ENCODE results near the gene PLEKHH2.

The PLEKHH2 gene

GRCh38 chr2:43763091-43763490 lies 126.0 kb downstream of the PLEKHH2 start:
- no peak for DNase-seq (ENCODE audit: low spot score)

DNA sequence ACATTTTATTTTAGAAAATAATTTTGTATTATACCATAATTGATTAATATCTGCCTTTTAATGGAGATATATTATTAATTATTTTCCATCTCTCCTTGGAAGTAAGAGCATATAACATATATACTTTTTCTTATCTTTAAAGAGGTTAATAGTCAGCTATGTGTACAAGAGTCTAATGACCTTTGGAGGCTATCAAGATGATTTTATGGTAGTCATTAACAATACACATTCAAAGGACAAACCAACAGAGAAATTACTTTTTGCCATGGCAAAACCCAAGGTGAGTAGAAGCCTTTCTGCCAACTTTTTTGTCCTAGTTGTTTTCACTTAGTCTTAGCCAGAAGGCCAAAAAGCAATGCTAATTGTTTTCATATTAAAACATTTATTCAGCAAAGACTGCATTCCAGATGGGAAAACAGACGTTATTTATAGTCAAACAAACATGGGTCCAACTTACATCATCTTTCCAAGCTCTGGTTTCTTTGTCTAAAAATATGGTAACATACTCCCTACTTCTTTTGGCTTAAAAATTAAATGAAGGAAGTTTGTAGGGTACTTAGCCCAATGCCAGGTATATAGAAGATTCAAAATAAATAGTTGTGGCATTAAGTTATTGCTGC lies 127.1 kb downstream of the PLEKHH2 start:
- no peak for DNase-seq (ENCODE audit: low spot score)

- DNase-seq (ENCODE audit: low spot score) = no peak
Measured at GRCh38 chr2:43766006-43766405, 128.9 kb downstream of the PLEKHH2 start.

GRCh38 chr2:43773876-43774613 lies 137.0 kb downstream of the PLEKHH2 start, which contains the start of gene DYNC2LI1:
Gene DYNC2LI1 (plus strand): TSS chr2:43774039. CDS start chr2:43774139, 100 bp downstream.
- peak; percentile 91 for DNase-seq (ENCODE audit: low spot score)

GRCh38 chr2:43774617-43775016 lies 137.6 kb downstream of the PLEKHH2 start:
- DNase-seq (ENCODE audit: low spot score) = no peak

DNA sequence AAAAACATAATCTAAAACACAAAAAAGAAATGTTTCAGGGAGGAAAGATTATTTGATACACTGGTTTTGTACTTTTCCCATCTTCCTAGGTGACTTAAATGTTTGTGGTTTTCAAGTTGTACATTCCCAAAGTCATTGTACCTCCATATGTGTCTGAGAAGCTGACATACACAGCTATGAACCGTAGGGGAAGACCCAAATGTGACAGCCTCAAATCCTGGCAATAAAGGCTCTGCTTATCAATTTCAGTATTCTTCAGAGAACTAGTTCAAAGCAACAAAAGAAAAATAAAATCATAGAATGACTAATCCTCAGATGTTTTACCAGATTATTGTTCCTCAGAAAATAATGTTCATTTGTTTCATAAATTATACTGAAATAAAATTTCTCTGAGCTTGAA lies 139.3 kb downstream of the PLEKHH2 start:
- DNase-seq (ENCODE audit: low spot score) = no peak

DNA sequence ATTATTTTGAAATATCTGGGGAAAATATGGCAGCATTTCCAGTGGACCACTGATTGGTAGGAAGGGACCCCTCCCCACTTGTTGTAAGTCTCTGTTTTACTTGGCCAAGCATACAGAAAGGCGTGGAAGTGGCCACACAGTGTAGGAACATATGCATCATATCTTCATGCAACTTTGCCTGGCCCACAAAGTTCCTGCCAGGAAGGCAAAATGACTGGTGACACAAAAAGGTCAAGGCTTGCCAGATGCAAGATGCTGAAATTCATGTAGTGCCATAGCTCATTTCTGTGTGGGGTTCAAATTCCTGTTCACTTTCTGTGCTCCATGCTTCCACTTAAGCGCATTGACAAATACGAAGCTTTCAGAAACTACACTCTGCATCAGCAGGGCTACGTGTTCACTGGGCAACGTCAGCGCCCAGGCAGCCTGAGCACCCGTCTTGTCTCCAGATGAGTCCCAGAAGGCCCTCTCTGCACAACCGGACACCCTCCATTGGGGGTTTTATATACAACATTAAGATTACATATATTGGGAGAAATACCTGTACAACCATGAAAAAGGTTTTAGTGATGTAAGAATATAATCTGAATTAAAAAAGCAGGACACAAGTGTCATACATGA lies 140.4 kb downstream of the PLEKHH2 start:
- DNase-seq (ENCODE audit: low spot score) = no peak

- no peak for DNase-seq (ENCODE audit: low spot score)
Measured at GRCh38 chr2:43778233-43778632, 141.2 kb downstream of the PLEKHH2 start.

- no peak for DNase-seq (ENCODE audit: low spot score)
Measured at GRCh38 chr2:43787895-43788294, 150.8 kb downstream of the PLEKHH2 start.

DNA sequence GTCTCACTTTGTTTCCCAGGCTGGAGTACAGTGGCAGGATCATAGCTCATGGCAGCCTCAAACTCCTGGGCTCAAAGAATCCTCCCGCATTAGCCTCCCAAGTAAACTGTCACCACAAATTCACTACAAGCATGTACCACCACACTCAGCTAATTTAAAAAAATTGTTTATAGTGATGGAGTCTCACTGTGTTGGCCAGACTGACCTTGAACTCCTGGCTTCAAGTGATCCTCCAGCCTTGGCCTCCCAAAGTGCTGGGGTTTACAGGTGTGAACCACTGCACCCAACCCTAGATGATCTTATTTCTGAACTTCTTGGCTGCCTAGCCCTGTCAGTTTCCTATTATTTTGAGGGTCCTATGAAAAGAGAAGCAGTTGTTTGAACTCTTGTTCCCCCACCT lies 151.6 kb downstream of the PLEKHH2 start:
- DNase-seq (ENCODE audit: low spot score) = no peak

GRCh38 chr2:43790147-43790546 lies 153.1 kb downstream of the PLEKHH2 start:
- DNase-seq (ENCODE audit: low spot score) = no peak

DNA sequence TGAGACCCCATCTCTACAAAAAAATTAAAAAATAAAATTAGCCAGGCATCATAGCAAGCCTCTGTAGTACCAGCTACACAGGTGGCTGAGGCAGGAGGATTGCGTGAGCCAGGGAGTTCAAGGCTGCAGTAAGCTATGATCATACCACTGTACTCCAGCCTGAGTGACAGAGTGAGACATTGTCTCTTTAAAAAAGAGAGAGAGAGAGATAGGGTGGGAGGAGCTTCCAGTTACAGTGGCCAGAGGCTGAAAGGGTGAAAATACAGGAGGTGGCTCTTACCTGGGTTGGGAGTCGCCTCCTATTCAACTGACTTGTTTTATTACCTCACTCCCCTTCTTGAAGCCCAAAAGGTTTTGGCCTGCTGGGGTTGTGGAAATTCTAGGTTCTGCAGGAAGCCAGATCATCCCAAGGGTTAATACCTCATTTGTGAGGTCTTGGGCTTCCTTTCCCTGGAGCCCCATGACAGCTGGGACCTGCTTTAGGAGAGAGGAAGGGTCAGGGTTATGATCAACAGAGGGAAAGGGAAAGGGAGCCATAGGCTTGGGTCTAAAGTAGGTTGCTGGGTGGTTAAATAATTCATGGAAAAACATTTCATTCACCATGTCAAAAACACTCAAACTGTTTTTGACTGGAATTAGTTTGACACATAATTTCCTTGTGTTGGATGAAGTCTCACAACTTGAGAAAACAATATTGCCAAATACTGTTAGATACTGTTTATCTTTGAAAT lies 154.1 kb downstream of the PLEKHH2 start:
- no peak for DNase-seq (ENCODE audit: low spot score)

- DNase-seq (ENCODE audit: low spot score) = no peak
Measured at GRCh38 chr2:43792653-43793052, 155.6 kb downstream of the PLEKHH2 start.

GRCh38 chr2:43794956-43795355 lies 157.9 kb downstream of the PLEKHH2 start:
- DNase-seq (ENCODE audit: low spot score) = no peak

GRCh38 chr2:43796206-43796605 lies 159.1 kb downstream of the PLEKHH2 start:
- DNase-seq (ENCODE audit: low spot score) = no peak

GRCh38 chr2:43798300-43798699 lies 161.2 kb downstream of the PLEKHH2 start:
- DNase-seq (ENCODE audit: low spot score) = no peak

DNA sequence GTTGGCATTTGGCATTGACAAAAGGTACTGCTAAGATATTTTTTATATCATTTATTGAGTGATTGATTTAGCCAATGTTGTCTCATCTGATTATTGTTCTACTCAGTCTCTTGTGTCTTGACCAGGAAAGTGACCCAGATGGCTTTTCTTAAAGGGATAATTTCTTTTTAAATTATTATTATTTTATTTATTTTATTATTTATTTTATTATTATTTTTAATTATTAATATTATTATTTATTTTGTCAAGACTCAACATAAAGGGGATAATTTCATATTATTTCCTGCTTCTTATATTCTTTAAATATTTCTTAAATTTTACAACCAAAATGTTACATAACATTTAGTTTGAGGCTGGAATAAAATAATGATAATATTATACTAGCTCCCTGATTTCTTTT lies 163.8 kb downstream of the PLEKHH2 start:
- DNase-seq (ENCODE audit: low spot score) = no peak

DNA sequence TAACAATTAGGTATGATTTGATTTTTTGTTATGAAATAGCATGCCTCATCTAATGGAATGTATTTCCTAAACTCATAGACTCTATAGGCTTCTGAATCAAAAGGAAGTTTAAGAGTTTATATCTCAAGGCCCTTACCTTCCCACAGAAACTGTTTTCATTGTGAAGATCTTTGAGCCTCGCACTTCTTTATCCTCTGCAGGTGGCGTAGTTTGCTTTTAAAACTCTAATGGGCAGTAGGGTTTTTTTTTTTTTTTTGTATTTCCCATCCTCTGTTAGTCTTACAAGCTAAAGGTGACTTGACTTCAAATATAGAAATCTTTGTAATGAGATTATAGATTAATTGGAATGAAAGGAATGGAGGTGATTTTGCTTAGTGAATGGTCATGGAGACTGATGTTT lies 165.1 kb downstream of the PLEKHH2 start:
- DNase-seq (ENCODE audit: low spot score) = no peak

- no peak for DNase-seq (ENCODE audit: low spot score)
Measured at GRCh38 chr2:43803113-43803512, 166.1 kb downstream of the PLEKHH2 start.

DNA sequence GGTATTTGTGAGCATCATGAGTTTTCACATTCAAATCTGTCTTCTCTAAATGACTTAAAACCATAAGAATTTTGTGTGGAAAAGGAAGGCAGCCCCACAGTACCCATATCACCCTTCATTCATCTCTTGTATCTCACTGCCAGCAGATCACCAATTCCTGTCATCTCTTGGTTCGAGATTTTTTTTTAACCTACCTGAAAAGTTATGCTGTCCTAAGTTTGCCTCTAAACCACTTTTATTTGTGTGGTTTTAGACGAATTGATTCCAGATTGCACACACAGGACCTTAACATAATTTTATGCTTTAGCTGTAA lies 169.6 kb downstream of the PLEKHH2 start:
- no peak for DNase-seq (ENCODE audit: low spot score)

DNA sequence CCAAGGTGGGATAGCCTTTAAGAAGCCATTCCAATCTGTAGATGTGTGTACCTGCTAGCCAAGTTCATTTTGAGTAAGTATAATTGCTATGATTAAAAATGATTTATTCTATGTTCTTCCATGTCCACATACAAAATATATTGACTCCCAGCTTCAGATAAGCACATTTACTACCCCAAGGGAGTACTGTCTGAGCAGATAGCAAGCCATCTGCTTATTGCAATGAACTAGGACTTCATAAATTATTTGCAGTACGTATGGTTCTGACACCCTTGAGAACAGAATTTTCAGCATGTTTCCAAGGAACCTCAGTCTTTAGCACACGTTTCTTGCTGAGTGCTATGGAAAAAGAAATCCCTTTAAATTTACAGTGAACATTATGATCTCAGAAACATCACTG lies 173.4 kb downstream of the PLEKHH2 start:
- DNase-seq (ENCODE audit: low spot score) = no peak

- no peak for DNase-seq (ENCODE audit: low spot score)
Measured at GRCh38 chr2:43810888-43811287, 173.8 kb downstream of the PLEKHH2 start.

GRCh38 chr2:43812006-43812405 lies 174.9 kb downstream of the PLEKHH2 start:
- DNase-seq (ENCODE audit: low spot score) = no peak

Measured in LoVo (cell line).